Embryonic facial prominence (tissue), 1 donor: ENCODE results near the gene PADI3.

Experiments used
- DNase-seq: peaks from one replicate; pipeline ENCODE4 v3.0.0-alpha.2; 2016; ENCODE audit errors: extremely low spot score

PADI3 gene

GRCh38 chr1:17333081-17333480, 84.2 kb downstream of the PADI3 start:
- no peak for DNase-seq
